ENCODE data around the gene SPAG9.

The SPAG9 gene

DNA sequence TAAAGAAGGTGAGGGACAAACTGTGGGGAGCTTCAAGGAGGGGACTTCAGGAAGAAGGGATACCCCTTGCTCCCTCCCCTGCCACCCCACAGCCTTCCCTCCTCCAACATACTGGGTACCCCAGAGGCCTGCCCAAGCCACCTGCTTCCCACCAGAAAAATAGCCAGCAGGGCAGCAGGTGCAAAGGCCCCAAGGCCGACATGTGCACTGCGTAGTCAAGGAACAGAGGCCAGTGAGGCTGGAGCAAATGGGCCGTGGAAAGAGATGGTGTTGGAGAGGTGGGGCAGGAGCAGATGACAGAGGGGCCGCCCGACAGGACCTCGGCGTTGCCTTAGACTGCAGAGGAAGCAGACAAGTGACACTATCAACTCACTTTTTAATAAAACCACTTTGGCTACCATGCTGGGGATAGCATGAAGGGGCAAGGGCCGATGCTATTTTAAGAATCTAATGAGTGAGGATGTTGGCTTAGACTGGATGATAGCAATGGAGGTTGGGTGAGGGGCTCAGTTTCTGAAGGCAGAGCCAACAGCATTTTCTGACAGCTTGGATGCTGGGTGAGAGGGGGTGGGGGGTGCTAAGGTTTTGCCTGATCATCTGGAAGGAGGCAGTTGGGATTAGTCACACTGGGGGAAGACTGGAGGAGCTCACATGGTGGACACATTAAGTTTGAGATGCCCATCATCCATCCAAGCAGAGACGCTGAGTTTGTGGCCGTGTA lies 181.7 kb downstream of the SPAG9 start:
- DNase-seq (ENCODE audit: low spot score), result no peak

DNA sequence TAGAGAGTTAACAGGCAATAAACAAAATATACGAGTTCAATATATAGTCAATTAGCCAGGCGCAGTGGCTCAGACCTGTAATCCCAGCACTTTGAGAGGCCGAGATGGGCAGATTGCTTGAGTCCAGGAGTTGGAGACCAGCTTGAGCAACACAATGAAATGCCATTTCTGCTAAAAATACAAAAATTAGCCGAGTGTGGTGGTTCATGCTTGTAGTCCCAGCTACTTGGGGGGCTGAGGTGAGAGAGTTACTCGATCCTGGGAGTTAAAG lies 184.7 kb downstream of the SPAG9 start:
- no peak for DNase-seq (ENCODE audit: low spot score)

DNA sequence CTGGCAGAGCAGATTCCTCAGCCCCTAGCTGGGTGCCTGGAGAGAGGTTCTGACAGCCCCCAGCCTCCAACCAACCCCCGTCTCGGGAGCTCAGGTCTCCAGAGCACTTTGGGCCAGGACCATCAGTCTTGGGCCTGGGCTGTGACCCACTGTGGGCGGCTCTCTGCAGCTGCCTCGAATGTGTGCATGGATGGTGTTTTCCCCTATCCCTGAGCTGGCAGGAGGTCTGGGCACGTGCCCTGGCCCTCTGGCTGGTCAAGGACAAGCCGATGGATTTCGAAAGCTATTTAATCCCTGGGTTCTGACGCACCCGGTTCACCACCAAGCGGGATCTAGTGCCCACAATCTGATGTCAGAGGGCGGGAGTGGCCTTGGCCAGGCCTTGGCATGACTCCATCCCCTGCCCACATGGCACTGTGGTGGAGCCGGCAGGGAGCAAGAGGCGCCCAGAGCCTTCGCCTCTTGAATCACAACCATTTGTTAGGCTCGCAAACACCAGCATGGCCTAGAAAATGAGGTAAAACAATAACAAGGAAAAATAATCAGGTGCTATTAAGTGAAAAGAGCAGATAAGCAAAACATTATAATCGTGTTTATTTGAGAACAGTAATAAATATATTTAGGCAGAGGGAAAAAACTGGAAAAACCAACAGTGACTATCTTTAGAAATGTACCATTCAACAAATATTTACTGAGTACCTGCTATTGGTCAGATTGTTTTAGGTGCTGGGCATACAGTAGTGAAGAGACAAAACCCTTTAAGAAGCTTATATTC lies 185.3 kb downstream of the SPAG9 start:
- no peak for DNase-seq (ENCODE audit: low spot score)

DNA sequence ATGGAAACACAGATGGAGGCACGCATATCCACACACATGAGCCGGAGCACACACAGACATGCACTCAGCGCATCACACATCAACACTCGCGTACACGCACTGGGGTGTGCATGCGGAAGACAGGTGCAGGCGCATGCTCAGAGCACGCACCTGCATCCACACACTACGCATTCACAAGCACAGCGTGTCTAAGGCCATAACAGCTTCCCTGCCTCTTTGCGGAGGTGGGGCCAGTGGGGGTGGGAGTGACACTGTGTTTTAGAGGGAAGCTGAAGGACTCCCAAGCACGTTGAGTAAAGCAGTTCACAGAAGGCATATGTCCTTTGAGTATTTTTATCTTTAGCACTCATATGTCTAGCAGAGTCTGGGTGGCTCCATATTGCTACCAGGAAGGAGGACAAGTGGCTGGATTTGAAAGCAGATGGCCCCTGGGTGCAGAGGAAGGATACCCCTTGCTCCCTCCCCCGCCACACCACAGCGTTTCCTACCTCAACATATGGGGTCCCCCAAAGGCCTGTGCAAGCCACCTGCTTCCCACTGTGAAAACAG lies 185.9 kb downstream of the SPAG9 start:
- no peak for DNase-seq (ENCODE audit: low spot score)

DNA sequence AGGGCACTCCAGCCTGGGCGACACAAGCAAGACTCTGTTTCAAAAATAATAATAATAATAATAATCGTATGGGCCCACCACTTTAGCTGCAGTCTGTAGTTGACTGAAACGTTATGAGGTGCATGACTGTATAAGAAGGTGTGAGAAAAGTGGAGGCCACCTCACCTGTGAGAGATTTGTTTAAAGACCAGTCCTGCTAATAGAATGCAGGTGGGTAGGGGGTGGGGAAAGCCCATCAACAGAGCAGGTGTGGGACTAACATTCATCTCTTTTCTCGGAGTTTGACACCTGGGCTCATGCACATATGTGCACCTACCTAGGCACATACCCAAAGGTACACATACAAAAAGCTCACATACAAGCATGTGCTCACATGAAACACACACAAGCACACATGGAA lies 186.5 kb downstream of the SPAG9 start:
- DNase-seq (ENCODE audit: low spot score), result no peak

DNA sequence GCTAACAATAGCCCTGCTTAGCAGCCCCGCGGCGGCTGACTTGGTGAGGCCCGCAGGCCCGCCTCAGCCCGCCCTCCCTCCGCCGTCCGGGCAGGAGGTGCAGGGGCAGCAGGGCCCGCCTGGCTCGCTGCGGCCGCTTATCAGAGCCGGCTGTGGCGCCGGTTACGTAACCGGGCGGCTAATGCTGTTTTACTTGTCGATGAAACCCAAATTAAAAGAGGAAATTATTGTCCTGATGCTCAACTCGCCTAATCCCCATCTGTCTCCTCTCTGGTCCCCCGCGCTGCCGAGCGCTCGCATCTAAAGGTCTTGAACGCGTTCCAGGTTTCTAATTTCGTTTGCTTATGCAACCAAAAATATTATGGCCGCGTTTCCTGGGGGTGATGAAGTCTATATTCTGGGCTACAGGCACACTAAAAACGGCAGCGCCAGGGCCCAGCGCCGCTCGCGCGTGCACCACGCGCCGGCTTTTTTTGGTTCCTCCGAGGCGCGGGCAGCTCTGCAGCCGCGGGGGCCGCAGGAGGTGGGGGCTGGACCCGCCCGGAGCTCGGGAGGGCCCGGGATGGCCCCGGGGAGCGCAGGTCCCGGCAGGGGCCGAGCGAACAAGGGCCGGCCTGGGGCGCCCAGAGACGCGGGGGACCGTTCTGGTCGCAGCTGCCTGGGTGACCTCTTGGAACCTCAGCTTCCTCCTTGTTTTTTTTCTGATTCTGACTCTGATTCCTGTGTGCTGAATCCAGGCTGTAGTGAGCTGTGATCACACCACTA lies 189.3 kb downstream of the SPAG9 start:
- DNase-seq (ENCODE audit: low spot score), result peak; percentile 38

DNA sequence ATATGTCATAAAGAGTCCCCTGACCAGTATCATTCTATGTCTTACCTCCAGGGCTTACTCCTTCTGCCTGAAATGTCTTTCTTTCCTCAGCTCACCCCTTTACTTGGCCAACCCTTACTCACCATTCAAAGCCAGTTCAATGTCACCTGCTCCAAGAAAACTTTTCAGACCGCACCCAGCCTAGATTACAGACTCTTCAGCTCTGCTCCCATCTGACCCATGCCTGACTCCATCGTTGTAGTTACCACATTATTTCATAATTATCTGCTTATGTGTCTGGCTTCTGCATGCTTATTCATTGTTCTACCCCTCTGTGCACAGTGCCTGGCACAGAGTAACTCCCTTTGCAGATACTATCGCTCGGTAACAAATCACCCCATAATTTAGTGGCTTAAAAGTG lies 192.0 kb downstream of the SPAG9 start:
- no peak for DNase-seq (ENCODE audit: low spot score)

DNA sequence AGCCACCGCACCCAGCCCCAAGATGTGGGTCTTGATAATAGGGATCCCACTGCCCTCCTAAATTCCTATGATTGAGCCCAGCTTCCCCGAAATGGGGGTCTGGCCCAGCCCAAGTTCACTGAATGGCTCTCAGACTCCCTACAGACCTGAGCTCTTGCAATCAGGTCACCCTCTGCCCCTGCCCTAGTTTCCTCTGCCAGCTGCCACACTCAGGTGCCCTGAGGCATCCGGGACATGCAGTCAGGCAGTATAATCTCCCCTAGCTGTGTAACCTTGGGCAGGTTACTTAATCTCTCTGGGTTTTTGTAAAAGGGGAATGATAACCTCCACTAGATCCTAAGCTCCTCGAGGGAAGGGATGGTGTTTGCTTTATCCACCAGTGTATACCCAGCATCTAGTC lies 193.4 kb downstream of the SPAG9 start:
- DNase-seq (ENCODE audit: low spot score), result no peak

DNA sequence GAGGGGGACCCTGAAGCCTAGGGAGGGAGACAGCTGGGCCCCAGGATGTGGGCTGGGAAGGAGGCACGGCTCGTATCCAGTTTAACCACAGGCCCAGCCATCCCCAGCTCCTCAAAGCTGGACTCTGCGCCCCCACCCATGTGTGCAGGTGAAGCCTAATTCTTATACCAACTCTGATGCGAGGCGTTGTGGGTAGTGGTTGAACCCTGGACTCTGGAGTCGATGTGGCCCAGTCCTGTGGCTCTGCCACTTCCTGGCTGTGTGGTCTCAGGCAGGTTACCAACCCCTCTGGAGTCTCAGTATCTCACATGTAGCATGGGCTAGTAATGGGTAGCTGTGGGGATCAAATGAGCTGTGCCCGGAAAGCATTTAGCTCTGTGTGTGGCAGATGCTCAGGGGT lies 194.1 kb downstream of the SPAG9 start:
- DNase-seq (ENCODE audit: low spot score), result no peak

DNA sequence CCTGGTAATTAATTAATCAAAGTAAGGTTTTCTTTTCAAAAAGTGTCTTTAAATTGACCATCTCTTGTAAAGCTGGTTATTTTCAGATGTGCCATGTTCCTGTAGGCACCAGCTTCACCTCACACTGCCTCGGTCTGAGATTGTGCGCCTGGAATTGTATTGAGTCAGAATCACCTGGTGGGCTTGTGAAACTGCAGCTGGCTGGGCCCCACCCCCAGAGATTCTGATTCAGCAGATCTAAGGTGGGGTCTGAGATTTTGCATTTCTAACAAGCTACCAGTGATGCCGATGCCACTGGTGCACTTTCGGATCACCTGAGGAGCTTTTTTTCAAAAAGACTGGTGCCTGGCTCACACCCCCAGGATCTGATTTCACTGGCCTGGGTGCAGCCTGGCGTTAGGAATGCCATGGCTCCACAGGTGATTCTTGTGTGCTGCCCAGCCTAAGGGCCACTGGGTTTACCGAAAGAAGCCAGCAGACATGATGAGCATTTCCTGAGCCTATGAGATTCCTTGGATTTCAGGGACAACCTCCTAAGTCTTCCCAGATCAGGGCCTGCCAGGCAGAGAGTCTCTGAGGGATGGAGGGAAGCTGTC lies 195.3 kb downstream of the SPAG9 start:
- no peak for DNase-seq (ENCODE audit: low spot score)

DNA sequence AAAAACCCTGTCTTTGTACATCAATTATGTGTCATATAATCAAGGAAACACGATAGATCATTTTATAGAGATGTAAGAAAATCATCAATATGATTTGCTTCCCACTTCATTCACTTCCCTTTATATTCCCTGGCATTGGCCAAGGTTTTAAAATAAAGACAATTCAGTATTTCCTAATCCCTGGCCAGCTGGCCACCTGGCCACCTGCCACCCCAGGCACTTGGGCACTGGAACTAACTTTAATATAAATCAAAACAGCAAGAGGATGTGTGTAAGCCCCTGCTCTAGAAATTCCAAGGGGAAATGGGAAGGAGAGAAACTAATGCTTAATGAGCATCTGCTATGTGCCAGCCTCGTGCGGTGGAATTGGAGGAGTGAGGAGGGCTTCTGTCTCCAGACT lies 195.9 kb downstream of the SPAG9 start:
- no peak for DNase-seq (ENCODE audit: low spot score)

DNA sequence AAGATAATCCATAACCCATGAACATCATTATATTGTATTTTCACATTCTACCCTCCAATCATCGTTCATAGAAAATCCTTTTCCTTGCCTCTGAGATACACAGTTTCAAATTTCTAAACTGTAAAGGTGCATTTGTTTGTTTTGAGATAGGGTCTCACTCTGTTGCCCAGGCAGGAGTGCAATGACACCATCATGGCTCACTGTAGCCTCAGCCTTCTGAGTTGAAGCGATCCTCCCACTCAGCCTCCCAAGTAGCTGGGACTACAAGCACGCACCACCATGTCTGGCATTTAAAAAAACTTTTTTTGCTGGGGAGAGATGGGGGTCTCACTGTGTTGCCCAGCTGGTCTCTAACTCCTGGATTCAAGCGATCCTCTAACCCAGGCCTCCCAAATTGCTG lies 196.4 kb downstream of the SPAG9 start:
- no peak for DNase-seq (ENCODE audit: low spot score)

DNA sequence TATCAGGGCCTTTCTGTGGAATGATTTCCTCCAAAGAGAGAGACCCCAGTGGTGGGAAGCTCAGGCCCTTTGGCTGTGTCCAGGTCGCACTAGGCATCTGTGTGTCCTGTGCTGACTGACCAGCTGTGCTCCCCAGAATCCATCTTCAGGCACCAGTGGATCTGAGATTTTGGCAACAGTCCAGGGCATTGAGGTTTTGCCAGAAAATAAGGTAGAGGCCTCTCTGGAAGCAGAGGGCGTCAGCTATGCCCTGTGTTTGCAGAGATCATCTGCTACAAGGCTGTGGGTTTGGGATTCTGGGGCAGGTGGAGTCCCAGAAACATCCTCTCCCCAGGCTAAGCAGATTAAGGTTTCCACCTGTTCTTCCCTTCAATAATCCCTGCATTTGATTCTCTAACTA lies 197.1 kb downstream of the SPAG9 start:
- DNase-seq (ENCODE audit: low spot score), result no peak

DNA sequence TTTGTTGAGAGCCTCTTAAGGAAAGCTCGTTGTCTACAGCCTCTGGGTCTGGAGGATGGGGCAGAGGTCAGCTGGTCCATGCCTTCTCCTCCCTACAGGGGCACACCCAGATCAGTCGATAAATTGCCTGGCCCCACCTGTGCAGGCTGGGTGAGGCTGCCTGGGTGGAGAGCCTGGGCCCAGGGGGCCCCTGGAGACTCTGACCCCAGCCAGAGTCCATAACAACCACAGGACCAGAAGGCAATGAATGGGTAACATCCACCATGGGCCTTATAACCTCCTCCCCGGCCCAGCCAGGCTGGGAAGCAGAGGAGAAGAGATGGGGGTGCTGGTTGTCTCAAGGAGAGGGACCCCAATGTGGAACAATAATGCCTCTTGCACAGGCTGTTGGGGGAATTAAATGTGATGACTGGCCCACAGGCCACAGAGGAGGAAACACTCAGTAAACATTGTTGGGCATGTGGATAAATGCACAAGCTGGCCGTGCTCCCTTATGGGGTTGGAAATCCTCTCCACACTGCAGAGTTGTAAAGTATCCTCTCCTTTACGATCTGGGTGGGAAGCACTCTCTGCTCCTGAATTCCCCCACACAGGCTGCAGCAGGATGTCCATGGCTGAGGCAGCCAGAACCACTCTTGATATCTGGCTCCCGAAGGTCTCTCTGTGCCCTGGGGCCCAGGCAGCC lies 197.8 kb downstream of the SPAG9 start:
- no peak for DNase-seq (ENCODE audit: low spot score)

DNA sequence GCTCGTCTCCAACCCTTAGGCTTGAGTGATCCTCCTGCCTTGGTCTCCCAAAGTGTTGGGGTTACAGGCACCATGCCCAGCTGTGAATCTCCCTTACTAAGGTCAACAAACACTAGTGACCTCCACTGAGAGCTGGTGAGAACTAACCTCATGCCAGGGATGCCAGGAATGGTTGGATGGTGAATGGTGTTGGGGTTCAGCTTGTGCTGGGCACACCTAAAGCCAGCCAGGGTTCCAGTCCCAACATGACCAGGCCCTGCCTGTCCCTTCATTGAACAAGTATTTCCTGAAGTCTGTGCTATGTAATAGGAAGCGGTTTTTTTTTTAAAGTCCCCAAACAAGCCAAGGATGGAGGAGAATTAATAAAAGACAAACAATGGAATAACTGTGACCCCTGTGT lies 198.6 kb downstream of the SPAG9 start:
- DNase-seq (ENCODE audit: low spot score), result no peak

DNA sequence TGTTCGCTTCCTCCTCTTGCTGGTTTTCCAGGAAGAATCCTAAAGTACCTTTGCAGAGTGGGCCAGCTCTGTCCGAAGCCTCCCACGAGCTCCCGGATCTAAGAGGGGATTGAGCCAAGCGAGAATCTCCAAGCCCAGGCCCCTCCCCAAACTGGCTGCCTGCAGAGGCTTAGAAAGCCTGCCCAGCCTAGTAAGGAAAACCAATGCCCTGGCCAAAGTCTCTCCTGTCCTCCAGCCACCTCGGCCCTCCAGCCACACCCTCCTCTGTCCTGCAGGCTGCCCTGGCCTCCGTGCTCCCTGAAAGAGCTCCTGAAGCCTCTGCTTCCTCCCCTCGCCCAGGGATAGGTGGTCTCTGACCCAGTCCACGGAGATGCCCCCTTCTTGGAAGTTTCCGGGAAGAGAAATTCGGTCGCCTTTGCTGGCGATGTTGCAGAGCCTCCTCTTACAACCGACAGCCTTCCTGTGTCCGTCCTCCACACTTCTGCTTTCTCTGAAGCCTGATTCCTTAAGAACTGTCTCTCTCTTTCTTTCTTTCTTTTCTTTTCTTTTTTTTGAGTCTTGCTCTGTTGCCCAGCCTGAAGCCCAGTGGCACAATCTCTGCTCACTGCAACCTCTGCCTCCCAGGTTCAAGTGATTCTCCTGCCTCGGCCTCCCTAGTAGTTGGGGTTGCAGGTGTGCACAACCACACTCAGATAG lies 199.6 kb downstream of the SPAG9 start:
- DNase-seq (ENCODE audit: low spot score), result no peak

DNA sequence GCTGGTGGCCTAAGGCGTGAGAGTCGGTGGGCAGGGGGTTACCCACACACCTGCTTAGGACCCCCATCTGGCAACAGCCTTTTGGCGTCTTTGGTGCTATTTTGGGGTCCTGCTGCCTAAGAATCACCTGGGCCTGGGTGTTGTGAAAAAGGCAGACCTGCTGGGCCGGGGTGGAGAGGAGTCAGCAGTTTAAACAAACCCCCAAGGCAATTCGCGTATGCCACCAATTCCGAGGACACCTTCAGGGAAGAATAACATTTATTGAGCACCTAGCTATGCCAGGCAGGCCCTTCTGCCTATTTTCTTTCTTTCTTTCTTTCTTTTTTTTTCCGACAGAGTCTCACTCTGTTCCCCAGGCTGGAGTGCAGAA lies 200.6 kb downstream of the SPAG9 start:
- no peak for DNase-seq (ENCODE audit: low spot score)

DNA sequence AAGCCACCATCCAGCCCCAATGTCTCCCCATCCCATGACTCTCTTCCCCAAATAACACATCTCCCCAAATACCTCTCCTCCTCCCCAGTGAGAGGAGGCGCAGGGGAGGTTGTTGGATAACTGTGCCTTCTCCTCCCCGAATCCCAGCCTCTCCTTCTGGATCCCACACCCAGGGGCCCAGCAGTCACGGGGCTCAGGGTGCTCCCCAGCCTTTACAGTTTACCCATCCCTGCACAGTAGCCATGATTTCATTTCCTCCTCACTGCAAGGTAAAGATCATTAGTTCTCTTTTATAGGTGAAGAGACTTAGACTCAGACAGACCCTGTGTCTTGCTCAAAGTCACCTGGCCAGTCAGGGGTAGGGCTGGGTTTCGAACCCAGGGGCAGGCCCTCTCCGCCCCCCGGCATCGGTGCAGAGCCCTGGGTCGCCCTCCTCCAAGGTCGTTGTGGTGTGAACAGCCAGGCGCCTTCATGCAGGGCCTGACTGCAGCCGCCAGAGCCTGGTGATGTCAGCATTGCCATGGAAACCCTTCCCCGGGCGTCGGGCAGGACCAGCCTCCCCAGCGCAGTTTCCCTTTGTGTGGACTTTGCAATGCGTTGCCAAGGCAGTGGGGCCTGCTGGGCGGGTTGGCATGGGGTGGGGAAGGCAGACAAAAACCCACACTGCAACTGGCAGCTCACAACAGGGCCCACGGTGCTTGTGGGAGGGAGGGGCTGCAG lies 201.2 kb downstream of the SPAG9 start:
- DNase-seq (ENCODE audit: low spot score), result peak; percentile 84

DNA sequence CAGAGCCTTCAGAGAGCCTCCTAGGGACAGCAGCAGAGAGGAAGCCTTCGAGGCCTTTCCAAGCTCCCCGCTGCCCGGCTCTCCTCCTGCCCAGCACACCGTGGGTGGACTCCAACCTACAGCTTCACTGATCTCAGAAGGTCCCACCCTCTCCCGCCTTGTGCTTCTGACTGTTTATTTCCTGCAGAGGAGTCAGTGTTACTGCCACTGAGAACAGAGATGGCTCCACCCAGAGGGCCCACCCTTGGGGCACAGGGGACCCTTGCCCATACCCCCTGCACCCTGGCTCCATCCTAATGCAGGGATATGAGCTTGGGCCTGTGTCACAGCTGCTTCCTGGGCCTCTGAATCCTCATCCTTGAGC lies 201.8 kb downstream of the SPAG9 start:
- DNase-seq (ENCODE audit: low spot score), result peak; percentile 28

DNA sequence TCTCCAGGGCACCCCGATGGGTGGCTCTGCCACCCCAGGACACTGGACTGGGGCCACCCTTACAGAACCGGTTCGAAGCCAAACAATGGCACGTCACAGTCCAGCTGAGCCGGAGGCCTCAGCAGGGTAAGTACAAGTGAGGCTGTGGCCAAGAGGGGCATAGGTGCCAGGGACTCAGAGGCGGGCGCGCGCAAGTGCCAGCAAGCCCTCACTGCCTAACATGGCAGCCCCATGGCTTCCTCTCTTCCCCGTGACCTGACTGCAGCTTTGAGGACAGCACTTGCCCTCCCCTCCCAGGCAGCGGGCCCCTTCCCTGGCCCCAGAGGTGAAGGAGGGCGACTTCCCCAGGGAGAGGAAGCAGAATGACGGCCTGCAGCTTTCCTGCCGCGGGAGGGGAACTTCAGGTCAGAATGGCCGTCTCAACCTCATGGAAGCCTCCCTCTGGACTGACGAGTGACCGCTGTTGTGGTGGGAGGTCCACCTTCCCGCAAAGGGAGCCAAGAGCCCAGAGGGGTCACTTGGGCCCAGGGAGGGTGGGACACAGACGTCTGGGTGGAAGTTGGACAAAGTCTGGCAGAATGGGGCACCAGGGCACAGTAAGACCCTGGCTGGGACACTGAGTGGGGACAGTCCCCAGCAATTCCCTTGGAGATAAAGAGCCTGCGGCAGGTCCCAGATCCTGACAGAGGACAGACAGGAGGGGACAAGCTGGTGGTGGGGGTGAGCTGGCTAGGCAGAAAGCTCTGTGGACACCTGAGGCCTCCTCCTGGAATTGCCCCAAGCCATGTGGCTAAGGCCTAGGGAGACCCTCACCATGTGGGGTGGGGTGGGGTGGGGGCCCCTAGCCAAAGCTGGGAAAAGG lies 202.4 kb downstream of the SPAG9 start:
- no peak for DNase-seq (ENCODE audit: low spot score)
